ENCODE data around the gene ZYG11B. TPM values are rescaled to one million over a fixed set of nuclear protein-coding genes. Genes with fewer than 3 reads are reported as not detected.
"Not testable (repeated sequence)": the region's sequence is repeated elsewhere in the genome, so short reads cannot be mapped to it uniquely, and the experiment has no call there.

The ZYG11B gene
- total RNA-seq, 1 donor from 2014 or later: 39.0 TPM

DNA sequence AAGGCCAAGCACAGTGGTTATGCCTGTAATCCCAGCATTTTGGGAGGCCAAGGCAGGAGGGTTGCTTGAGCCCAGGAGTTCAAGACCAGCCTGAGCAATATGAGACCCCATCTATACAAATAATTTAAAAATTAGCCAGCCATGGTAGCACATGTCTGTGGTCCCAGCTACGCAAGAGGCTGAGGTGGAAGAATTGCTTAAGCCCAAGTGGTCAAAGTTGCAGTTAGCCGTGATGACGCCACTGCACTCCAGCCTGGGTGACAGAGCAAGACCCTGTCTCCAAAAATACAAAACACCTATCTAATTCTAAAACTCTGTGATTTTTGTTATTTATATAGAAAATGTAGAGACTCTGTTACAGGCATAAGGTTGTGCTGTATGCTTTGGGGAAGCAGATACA, 72.1 kb downstream of the ZYG11B start:
- peaks cover 26% of the 10 kb centered on the region for H3K36me3 Mint-ChIP-seq (ENCODE audit: low read depth, unreplicated experiment)
- H3K4me1 Mint-ChIP-seq (ENCODE audit: unreplicated experiment): peaks cover 3% of the 10 kb centered on the region
- no peaks in the 10 kb centered on the region for H3K9me3 Mint-ChIP-seq (ENCODE audit: unreplicated experiment)
- DNase-seq (ENCODE audit: low spot score): no peak
- TF ChIP-seq, protein P1, sequence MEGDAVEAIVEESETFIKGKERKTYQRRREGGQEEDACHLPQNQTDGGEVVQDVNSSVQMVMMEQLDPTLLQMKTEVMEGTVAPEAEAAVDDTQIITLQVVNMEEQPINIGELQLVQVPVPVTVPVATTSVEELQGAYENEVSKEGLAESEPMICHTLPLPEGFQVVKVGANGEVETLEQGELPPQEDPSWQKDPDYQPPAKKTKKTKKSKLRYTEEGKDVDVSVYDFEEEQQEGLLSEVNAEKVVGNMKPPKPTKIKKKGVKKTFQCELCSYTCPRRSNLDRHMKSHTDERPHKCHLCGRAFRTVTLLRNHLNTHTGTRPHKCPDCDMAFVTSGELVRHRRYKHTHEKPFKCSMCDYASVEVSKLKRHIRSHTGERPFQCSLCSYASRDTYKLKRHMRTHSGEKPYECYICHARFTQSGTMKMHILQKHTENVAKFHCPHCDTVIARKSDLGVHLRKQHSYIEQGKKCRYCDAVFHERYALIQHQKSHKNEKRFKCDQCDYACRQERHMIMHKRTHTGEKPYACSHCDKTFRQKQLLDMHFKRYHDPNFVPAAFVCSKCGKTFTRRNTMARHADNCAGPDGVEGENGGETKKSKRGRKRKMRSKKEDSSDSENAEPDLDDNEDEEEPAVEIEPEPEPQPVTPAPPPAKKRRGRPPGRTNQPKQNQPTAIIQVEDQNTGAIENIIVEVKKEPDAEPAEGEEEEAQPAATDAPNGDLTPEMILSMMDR (IDR thresholded peaks at IDR 0.05; ENCODE audit: unreplicated experiment): no peak
- H3K4me3 Mint-ChIP-seq (ENCODE audit: unreplicated experiment): no peak overlapping the region
- H3K27ac Mint-ChIP-seq (ENCODE audit: unreplicated experiment): peak overlapping the region; percentile 48
- H3K27me3 Mint-ChIP-seq (ENCODE audit: unreplicated experiment): no peaks in the 10 kb centered on the region

DNA sequence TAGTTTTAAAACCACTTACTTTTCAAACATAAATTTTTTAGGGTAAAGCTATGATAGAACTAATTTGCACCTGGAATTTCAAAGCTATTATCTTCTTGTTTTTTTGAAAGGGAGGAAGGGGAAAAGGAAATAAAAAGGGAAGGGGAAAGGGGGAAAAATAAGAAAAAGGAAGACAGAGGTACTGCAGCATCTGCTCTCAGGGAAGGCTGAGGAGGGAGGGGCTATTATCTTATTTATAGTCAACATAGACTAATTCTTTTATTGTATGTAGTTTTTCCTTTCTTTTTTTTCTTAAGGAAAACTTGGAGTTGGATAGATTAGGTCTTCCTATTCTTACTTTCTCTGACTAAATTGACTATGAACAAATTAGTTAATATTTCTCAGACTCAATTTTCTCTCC, 74.8 kb downstream of the ZYG11B start:
- TF ChIP-seq, protein P1 (IDR thresholded peaks at IDR 0.05; ENCODE audit: unreplicated experiment): no peak
- Mint-ChIP-seq H3K4me1 (ENCODE audit: unreplicated experiment) (peaks cover 3% of the 10 kb centered on the region), H3K27ac (ENCODE audit: unreplicated experiment) (peak overlapping the region; percentile 48), H3K9me3 (ENCODE audit: unreplicated experiment) (no peaks in the 10 kb centered on the region), H3K27me3 (ENCODE audit: unreplicated experiment) (no peaks in the 10 kb centered on the region), H3K36me3 (ENCODE audit: low read depth, unreplicated experiment) (peaks cover 4% of the 10 kb centered on the region), H3K4me3 (ENCODE audit: unreplicated experiment) (no peak overlapping the region)
- no peak for DNase-seq (ENCODE audit: low spot score)

DNA sequence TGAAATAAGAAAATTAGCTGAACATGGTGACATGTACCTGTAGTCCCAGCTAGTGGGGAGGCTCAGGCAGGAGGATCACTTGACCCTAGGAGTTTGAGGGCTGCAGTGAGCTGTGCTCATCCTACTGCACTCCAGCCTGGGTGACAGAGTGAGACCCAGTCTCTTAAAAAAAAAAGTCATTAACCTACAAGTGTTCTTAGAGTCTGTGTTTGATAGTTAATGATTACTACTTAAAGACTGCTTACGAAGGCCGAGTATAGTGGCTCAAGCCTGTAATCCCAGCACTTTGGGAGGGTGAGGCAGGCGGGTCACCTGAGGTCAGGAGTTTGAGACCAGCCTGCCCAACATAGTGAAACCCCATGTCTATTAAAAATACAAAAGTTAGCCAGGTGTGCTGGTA, 77.8 kb downstream of the ZYG11B start:
- not testable (repeated sequence) for H3K4me3 Mint-ChIP-seq (ENCODE audit: unreplicated experiment); H3K9me3 Mint-ChIP-seq (ENCODE audit: unreplicated experiment); H3K36me3 Mint-ChIP-seq (ENCODE audit: low read depth, unreplicated experiment); H3K4me1 Mint-ChIP-seq (ENCODE audit: unreplicated experiment); H3K27ac Mint-ChIP-seq (ENCODE audit: unreplicated experiment); DNase-seq (ENCODE audit: low spot score); H3K27me3 Mint-ChIP-seq (ENCODE audit: unreplicated experiment)

DNA sequence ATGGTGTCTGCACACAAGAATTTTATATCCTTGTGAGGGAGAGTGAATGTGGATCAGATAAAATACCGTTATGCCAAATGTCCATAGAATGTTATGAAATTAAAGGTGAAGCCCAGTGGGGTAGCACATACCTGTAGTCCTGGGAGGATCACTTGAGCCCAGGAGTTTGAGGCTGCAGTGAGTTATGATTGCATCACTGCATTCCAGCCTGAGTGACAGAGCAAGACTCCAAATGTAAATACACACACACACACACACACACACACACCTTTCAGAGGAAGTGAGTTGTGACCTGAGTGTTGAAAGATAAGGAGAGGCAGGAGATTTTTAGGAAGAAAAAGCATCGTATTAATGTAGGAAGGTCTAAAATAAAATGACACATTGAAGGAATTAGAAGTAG, 88.2 kb downstream of the ZYG11B start:
- peak overlapping the region; percentile 29 for H3K4me3 Mint-ChIP-seq (ENCODE audit: unreplicated experiment)
- DNase-seq (ENCODE audit: low spot score): no peak
- peaks cover 15% of the 10 kb centered on the region for H3K36me3 Mint-ChIP-seq (ENCODE audit: low read depth, unreplicated experiment)
- no peaks in the 10 kb centered on the region for H3K27me3 Mint-ChIP-seq (ENCODE audit: unreplicated experiment)
- no peak overlapping the region for H3K27ac Mint-ChIP-seq (ENCODE audit: unreplicated experiment)
- H3K9me3 Mint-ChIP-seq (ENCODE audit: unreplicated experiment): no peaks in the 10 kb centered on the region
- no peaks in the 10 kb centered on the region for H3K4me1 Mint-ChIP-seq (ENCODE audit: unreplicated experiment)
- TF ChIP-seq, protein P1 (IDR thresholded peaks at IDR 0.05; ENCODE audit: unreplicated experiment): no peak

DNA sequence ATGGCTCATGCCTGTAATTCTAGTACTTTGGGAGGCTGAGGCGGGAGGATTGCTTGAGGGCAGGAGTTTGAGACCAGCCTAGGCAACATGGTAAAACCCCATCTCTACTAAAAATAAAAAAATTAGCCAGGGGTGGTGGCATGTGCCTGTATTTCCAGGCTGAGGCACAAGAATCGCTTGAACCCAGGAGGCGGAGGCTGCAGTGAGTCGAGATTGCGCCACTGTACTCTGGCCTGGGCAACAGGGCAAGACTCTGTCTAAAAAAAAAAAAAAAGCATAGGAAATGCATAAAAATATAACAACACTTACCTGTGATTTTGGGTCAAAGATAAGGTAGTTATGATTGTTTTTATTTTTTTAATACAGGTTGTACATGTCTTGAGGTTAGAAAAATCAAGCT, 94.6 kb downstream of the ZYG11B start:
- peaks cover 11% of the 10 kb centered on the region for H3K36me3 Mint-ChIP-seq (ENCODE audit: low read depth, unreplicated experiment)
- not testable (repeated sequence) for DNase-seq (ENCODE audit: low spot score); H3K4me3 Mint-ChIP-seq (ENCODE audit: unreplicated experiment); H3K9me3 Mint-ChIP-seq (ENCODE audit: unreplicated experiment); H3K4me1 Mint-ChIP-seq (ENCODE audit: unreplicated experiment); H3K27ac Mint-ChIP-seq (ENCODE audit: unreplicated experiment); H3K27me3 Mint-ChIP-seq (ENCODE audit: unreplicated experiment)

DNA sequence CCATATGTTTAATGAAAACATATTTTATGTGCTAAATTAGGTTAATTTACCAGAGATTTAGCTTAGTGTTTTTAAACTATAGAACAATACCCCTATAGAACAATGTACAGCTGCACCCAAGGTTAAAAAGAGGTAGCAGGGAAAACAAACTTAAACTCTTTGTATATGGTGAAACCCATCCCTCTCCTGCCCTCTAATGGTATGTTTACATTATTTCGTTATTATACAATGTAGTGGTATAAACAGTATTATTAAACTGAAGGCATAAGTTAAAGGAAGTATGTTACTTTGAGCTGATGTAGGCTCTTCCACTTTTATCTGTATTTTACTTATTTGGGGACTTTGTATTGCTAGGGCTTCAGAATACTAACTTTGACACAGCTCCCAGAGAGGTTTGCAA, 99.6 kb downstream of the ZYG11B start:
- H3K4me3 Mint-ChIP-seq (ENCODE audit: unreplicated experiment): no peak overlapping the region
- H3K4me1 Mint-ChIP-seq (ENCODE audit: unreplicated experiment): no peaks in the 10 kb centered on the region
- no peak overlapping the region for H3K27ac Mint-ChIP-seq (ENCODE audit: unreplicated experiment)
- DNase-seq (ENCODE audit: low spot score): no peak
- TF ChIP-seq, protein P1 (IDR thresholded peaks at IDR 0.05; ENCODE audit: unreplicated experiment): peak; percentile 14
- H3K9me3 Mint-ChIP-seq (ENCODE audit: unreplicated experiment): no peaks in the 10 kb centered on the region
- H3K27me3 Mint-ChIP-seq (ENCODE audit: unreplicated experiment): no peaks in the 10 kb centered on the region
- peaks cover 8% of the 10 kb centered on the region for H3K36me3 Mint-ChIP-seq (ENCODE audit: low read depth, unreplicated experiment)
